NCI-H69 (cell line): ENCODE results near the gene PAOX.

Source experiments
- DNase-seq: peaks from one replicate; lab custom pipeline; 2025; lab: John Stamatoyannopoulos, UW

The PAOX gene

DNA sequence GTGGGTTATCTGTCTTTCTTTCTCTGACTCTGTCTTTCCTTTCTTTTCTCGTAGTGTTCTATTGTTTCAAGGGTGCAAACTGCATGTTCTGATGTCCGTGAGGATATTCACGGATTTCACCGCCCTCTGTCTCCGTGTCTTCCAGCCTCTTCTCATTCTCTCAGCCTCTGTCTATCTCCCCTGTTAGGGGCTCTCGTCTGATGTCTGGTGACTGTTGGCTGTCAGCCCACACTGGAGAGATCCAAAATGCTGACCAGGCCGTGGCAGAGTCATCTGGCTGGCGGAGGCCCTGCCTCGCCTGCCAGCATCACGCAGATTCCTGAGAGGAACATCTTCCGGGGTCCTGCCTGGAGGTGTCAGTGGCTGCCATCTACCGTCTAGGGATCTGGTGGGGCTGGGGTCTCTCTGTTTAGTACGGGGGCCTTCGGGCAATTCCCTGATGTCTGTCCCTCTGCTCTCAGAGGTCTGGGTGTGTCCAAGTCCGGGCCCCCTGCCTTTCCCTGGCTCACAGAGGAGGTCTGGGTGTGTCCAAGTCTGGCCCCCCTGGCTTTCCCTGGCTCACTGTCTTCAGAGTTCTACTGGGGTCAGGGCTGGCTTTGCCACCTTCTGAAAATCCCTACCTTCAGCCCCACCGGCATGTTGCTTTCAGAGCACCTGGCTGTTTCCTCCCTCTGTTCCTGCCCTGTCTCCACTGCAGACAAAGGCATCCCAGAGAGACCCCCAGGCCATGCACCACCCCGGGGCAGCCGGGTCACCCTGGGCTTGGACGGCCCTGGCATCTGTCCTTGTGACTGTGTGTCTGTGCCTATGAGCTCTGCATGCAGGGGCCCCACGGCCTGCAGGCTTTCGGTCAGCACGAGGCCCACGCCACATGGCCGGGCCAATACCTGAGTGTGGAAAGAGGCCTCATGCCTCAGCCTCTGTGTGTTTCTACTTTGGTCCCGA, 60.7 kb downstream of the PAOX start:
- no peak for DNase-seq

DNA sequence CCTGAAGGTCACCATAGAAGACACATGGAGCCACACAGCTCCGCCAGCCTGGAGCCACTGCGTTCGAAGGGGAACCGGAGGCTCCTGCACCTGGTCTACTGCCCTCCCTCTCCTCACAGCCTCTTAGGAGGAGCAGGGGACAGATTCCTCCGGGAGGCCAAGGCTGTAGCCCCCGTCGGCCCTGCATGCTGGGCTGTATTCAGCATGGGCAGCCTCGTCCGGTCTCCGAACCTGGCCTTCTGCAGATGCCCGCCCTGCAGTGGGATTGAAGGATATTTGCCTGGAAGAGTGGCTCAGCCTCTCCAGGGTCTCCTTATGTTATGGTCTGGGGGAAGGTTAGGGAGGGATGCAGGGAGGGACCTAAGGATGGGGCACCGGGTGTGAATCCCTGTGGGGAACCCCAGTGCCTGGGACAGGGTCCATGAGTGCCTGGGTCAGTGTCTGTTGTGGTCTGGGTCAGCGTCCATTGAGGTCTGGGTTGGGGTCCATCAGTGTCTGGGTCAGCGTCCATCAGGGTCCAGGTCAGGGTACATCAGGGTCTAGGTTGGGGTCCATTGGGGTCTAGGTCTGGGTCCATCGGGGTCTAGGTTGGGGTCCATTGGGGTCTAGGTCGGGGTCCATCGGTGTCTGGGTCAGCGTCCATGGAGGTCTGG, 61.7 kb downstream of the PAOX start:
- DNase-seq: no peak
